K562 (cell line): Measurements from ENCODE around the gene LYRM1. TPM values are rescaled to one million over a fixed set of nuclear protein-coding genes. Genes with fewer than 3 reads are reported as not detected.

Experiments
- ATAC-seq: fragments of 200-7000 bp; cut with Tn5 transposase; 3 replicates; pipeline ENCODE4 v1.9.1; 2020; ENCODE audit warnings: moderate library complexity
- BruUV-seq: library from RNA; stranded (reverse); fragments of 400-500 nt; replicated peaks from 2 replicates; lab custom pipeline; 2021; lab: Mats Ljungman, UMichigan
- CTCF ChIA-PET: fragments of 300-600 bp; formaldehyde crosslinking; extraction: SDS; loops from one replicate; lab custom pipeline; 2021; ENCODE audit warnings: low intra/inter-chr PET ratio; lab: Yijun Ruan, JAX
- POLR2A ChIA-PET: fragments of 300-600, 350-650 bp; sonication (Branson Sonifier 250); formaldehyde crosslinking; extraction: SDS; loops from one replicate; lab custom pipeline; 2021; ENCODE audit warnings: antibody characterized with exemption, inconsistent platforms; lab: Yijun Ruan, JAX
- DNase-seq, 4 experiments: peaks; one replicate each; pipeline versions ENCODE4 v3.0.0 to v3.0.0-alpha.2; 2011 to 2018; ENCODE audit warnings: low spot score in 3 of 4, mixed read lengths in 3 of 4; ENCODE audit errors: extremely low read depth in 1 of 4
- FAIRE-seq: peaks from 2 replicates; lab custom pipeline; 2011; peaks lifted over from hg19 to GRCh38; lab: Jason Lieb, UNC
- H2AFZ ChIP-seq: 2 replicates; pipeline ENCODE4 v1.6.0; 2011; ENCODE audit warnings: low read depth, low read length, control low read depth, inconsistent platforms
- H3K27ac ChIP-seq: fragments of 200-600 bp; 3 replicates; pipeline ENCODE4 v1.8.0; 2011; ENCODE audit warnings: low read depth, mild to moderate bottlenecking, control low read depth, inconsistent platforms, low read length, moderate library complexity, mixed read lengths; ENCODE audit errors: extremely low read depth
- H3K27me3 ChIP-seq, 2 experiments: fragments of 300-600 bp in 1 of 2; 2 replicates in 1 of 2; 3 replicates in 1 of 2; pipeline versions ENCODE4 v1.6.0 to v1.8.0; 2011; ENCODE audit warnings: inconsistent platforms in 2 of 2, low read length in 2 of 2, mild to moderate bottlenecking in 1 of 2, mixed read lengths in 1 of 2, moderate library complexity in 1 of 2; ENCODE audit not compliant: control insufficient read depth in 2 of 2, insufficient read depth in 2 of 2
- H3K36me3 ChIP-seq: fragments of 300-600 bp; 3 replicates; pipeline ENCODE4 v1.8.0; 2011; ENCODE audit warnings: mild to moderate bottlenecking, low read length, inconsistent platforms; ENCODE audit not compliant: control insufficient read depth, insufficient read depth
- H3K4me1 ChIP-seq, 2 experiments: fragments of 200-600 bp in 1 of 2; replicated peaks in 1 of 2; 2 replicates in 1 of 2; 3 replicates in 1 of 2; pipeline versions ENCODE4 v1.5.1 to v1.8.0; 2011; ENCODE audit warnings: inconsistent platforms in 2 of 2, low read length in 2 of 2, mild to moderate bottlenecking in 1 of 2, mixed read lengths in 1 of 2, moderate library complexity in 1 of 2; ENCODE audit not compliant: control insufficient read depth in 2 of 2, insufficient read depth in 2 of 2
- H3K4me2 ChIP-seq: 2 replicates; pipeline ENCODE4 v1.6.1; 2011; ENCODE audit warnings: low read length, control low read depth, inconsistent platforms, mixed read lengths; ENCODE audit not compliant: insufficient read depth
- H3K4me3 ChIP-seq: fragments of 200-600 bp; sonication (generic), shearing (Covaris generic); 2 replicates; pipeline ENCODE4 v1.5.1; 2016; ENCODE audit warnings: control low read depth, inconsistent platforms
- H3K79me2 ChIP-seq: fragments of 200-600 bp; 3 replicates; pipeline ENCODE4 v1.8.0; 2011; ENCODE audit warnings: low read length, inconsistent platforms; ENCODE audit not compliant: control insufficient read depth, insufficient read depth
- H3K9ac ChIP-seq, 2 experiments: 2 replicates each; pipeline versions ENCODE4 v1.6.0 to v1.6.1; 2011; ENCODE audit warnings: low read depth in 2 of 2, low read length in 2 of 2, control low read depth in 1 of 2, inconsistent platforms in 1 of 2, mild to moderate bottlenecking in 1 of 2, mixed read lengths in 1 of 2; ENCODE audit not compliant: insufficient read depth in 1 of 2
- H3K9me1 ChIP-seq: one replicate; pipeline ENCODE4 v1.6.0; 2011; ENCODE audit warnings: inconsistent platforms, mild to moderate bottlenecking, low read length, moderate library complexity; ENCODE audit not compliant: control insufficient read depth, insufficient read depth
- H3K9me3 ChIP-seq: replicated peaks from 2 replicates; pipeline ENCODE4 v1.5.1; 2011; ENCODE audit warnings: low read depth, low read length, inconsistent platforms; ENCODE audit not compliant: control insufficient read depth, insufficient read depth
- H4K20me1 ChIP-seq: replicated peaks from 2 replicates; pipeline ENCODE4 v1.6.1; 2011; ENCODE audit warnings: low read length, inconsistent platforms, mixed read lengths; ENCODE audit not compliant: control insufficient read depth, insufficient read depth
- ATF2 ChIP-seq: sonication (generic); formaldehyde crosslinking; IDR thresholded peaks from 2 replicates; pipeline ENCODE4 v1.8.1; 2022; ENCODE audit warnings: missing genetic modification reagents
- FOSL1 ChIP-seq: fragments of 200-800 bp; sonication (Bioruptor generic); conservative IDR thresholded peaks from 2 replicates; pipeline ENCODE4 v1.6.1; 2016; ENCODE audit warnings: missing genetic modification characterization, missing compliant biosample characterization
- HDGF ChIP-seq: fragments of 450-650 bp; IDR thresholded peaks from 2 replicates; pipeline ENCODE4 v1.6.1; 2016
- KDM1A ChIP-seq, 2 experiments: fragments of 450-650 bp; IDR thresholded peaks; 2 replicates each; pipeline ENCODE4 v1.6.1; 2016; ENCODE audit warnings: mild to moderate bottlenecking in 2 of 2
- PCBP1 ChIP-seq: fragments of 200-400 bp; formaldehyde crosslinking; IDR thresholded peaks from 2 replicates; pipeline ENCODE4 v1.6.1; 2018; ENCODE audit warnings: mild to moderate bottlenecking, low read depth, low read length; ENCODE audit not compliant: poor library complexity, severe bottlenecking
- SIX5 ChIP-seq, 2 experiments: IDR thresholded peaks; 2 replicates each; pipeline ENCODE4 v1.6.1; 2011; ENCODE audit warnings: low read length in 2 of 2, borderline replicate concordance in 1 of 2, low read depth in 1 of 2, mild to moderate bottlenecking in 1 of 2, moderate library complexity in 1 of 2; ENCODE audit not compliant: insufficient read depth in 1 of 2
- TSC22D4 ChIP-seq: fragments of 450-650 bp; IDR thresholded peaks from 2 replicates; pipeline ENCODE4 v1.6.1; 2016; ENCODE audit warnings: missing genetic modification characterization, missing biosample characterization, control low read depth
- WGBS: fragments of 100-300 bp; shearing (Covaris generic); methylation state at CpG from one replicate; pipeline ENCODE4 v1.1.6; 2016; ENCODE audit warnings: low coverage, mixed read lengths; ENCODE audit not compliant: insufficient coverage; ENCODE audit errors: missing lambda C conversion rate; 5-methylcytosine and 5-hydroxymethylcytosine counted together
- in situ Hi-C: fragments of 300-500 bp; cut with MboI; formaldehyde crosslinking; loops from 4 replicates; pipeline ENCODE4 v1.15.0; 2018; ENCODE audit warnings: inconsistent platforms, mixed read lengths
- intact Hi-C: fragments of 100-400 bp; cut with micrococcal nuclease; formaldehyde crosslinking; loops from 2 replicates; pipeline ENCODE4 v1.14.2; 2022
- polyA plus RNA-seq, 8 experiments: library from polyadenylated mRNA; depleted of rRNA in 4 of 8; stranded (reverse) in 5 of 8; unstranded in 3 of 8; fragments of >200 nt; fragmentation: Nextera tagmentation in 2 of 8; fragmentation: Illumina TruSeq in 1 of 8; extraction: Ambion mirVana in 2 of 8; extraction: Trizol in 1 of 8; gene quantifications; 2 replicates each; pipeline versions ENCODE4 v1.2.1 to v1.2.3, GENCODE V29; 2011 to 2014; ENCODE audit warnings: inconsistent platforms in 1 of 8, missing spikeins in 1 of 8
- total RNA-seq, 7 experiments: library from RNA; depleted of rRNA in 6 of 7; stranded (reverse); fragments of >200 nt in 6 of 7; fragmentation: Illumina TruSeq in 2 of 7; extraction: Trizol in 2 of 7; gene quantifications; 2 replicates each; pipeline versions ENCODE4 v1.2.1 to v1.2.3, GENCODE V29; 2011 to 2021; ENCODE audit warnings: low replicate concordance in 1 of 7

The LYRM1 gene
- total and polyA plus RNA-seq, 9 of the 15 experiments (the other 6 are each of a cell fraction or from before 2014, with no cell fraction given), result 17.5 to 44.1 (median 32.7) TPM

- WGBS, result 28% methylated on average over 13 of the region's 13 CpGs
- Histone ChIP-seq H3K9me1 (no peaks in the 10 kb centered on the region), H3K4me1 (peaks cover 7 to 8% of the 10 kb centered on the region in 2 experiments; a peak in 2 of 5 replicates), H4K20me1 (no peaks in the 10 kb centered on the region), H3K79me2 (no peaks in the 10 kb centered on the region), H3K4me3 (no peak overlapping the region), H3K9ac (no peak overlapping the region), H3K4me2 (no peak overlapping the region), H3K36me3 (no peaks in the 10 kb centered on the region), H3K9me3 (no peaks in the 10 kb centered on the region), H3K27me3 (peaks cover 0 to 8% of the 10 kb centered on the region in 2 experiments; a peak in 1 of 5 replicates)
- POLR2A ChIA-PET, result interaction anchor here (1.3 to 1.5 kb wide), 2 partner anchors 12 to 14 kb away, joined by 4 to 7 read pairs; no protein-coding TSS in a partner anchor
- in situ Hi-C loops, result loop anchor here (5.0 kb wide), 1 partner anchor 95 kb away; no protein-coding TSS in a partner anchor
- TF ChIP-seq HDGF, result no peak
- peak; percentile 58 for TF ChIP-seq FOSL1 (tag)
- TF ChIP-seq, all 486 proteins: peak for 1
- DNase-seq (no peak), ATAC-seq (no peak), FAIRE-seq (no peak)
- no peak overlapping the region for H3K27ac ChIP-seq
- intact Hi-C loops, result no loop called here
- CTCF ChIA-PET, result interaction anchor here (0.6 kb wide), 1 partner anchor 116 kb away, joined by 3 read pairs; no protein-coding TSS in a partner anchor
- peak overlapping the region; percentile 48 for H2AFZ ChIP-seq
- BruUV-seq, result no TSS peak
Measured at GRCh38 chr16:20952139-20952920, 51.8 kb downstream of the LYRM1 start.

- H3K36me3 ChIP-seq, result no peaks in the 10 kb centered on the region
- WGBS, result 54% methylated on average over 11 of the region's 11 CpGs
- no peak for TF ChIP-seq PCBP1
- TF ChIP-seq TSC22D4 (tag), result no peak
- TF ChIP-seq KDM1A (IDR thresholded peaks at IDR 0.05), result no peak
- no peak for TF ChIP-seq SIX5 (IDR thresholded peaks at IDR 0.05; ENCODE audit: borderline replicate concordance in 1 of 2, insufficient read depth in 1 of 2, low read depth in 1 of 2, low read length in 2 of 2)
- TF ChIP-seq ATF2 (CRISPR knock-in tag), result no peak
Measured at GRCh38 chr16:20954574-20954973, 54.0 kb downstream of the LYRM1 start.

More at GRCh38 chr16:20954574-20954973, 54.0 kb downstream of the LYRM1 start:
- Histone ChIP-seq H2AFZ (no peak overlapping the region), H3K4me2 (no peak overlapping the region), H3K27me3 (peaks cover 0 to 8% of the 10 kb centered on the region in 2 experiments; a peak in 1 of 5 replicates), H3K9me1 (no peaks in the 10 kb centered on the region), H3K9ac (no peak overlapping the region), H4K20me1 (no peaks in the 10 kb centered on the region), H3K4me1 (peaks cover 7 to 8% of the 10 kb centered on the region in 2 experiments; a peak in 1 of 5 replicates), H3K9me3 (no peaks in the 10 kb centered on the region), H3K27ac (no peak overlapping the region), H3K4me3 (no peak overlapping the region), H3K79me2 (no peaks in the 10 kb centered on the region)
- no peak for ATAC-seq
- in situ Hi-C loops (loop anchor here (5.0 kb wide), 1 partner anchor 97 kb away; no protein-coding TSS in a partner anchor), intact Hi-C loops (no loop called here)
- no TSS peak for BruUV-seq
- no peak for FAIRE-seq
- ChIA-PET POLR2A (interaction anchor here (0.8 kb wide), 1 partner anchor 41 kb away, joined by 3 read pairs; no protein-coding TSS in a partner anchor), CTCF (no interaction called here)
- DNase-seq, result no peak
